ENCODE data around the gene USP7.
"Not testable (repeated sequence)": the region's sequence is repeated elsewhere in the genome, so short reads cannot be mapped to it uniquely, and the experiment has no call there.

USP7 gene

GRCh38 chr16:8923199-8923598 lies 40.5 kb downstream of the USP7 start:
- no peaks in the 10 kb centered on the region for H3K27me3 ChIP-seq (ENCODE audit: control insufficient read depth, insufficient read depth, low read length)
- no peak overlapping the region for H3K4me3 ChIP-seq (ENCODE audit: low read depth, low read length)
- no peaks in the 10 kb centered on the region for H3K9me3 ChIP-seq (ENCODE audit: control insufficient read depth, insufficient read depth, low read depth, low read length)
- no peak overlapping the region for H3K9ac ChIP-seq (ENCODE audit: low read length)
- H3K27ac ChIP-seq (ENCODE audit: low read depth, low read length): no peak overlapping the region
- H3K4me1 ChIP-seq (ENCODE audit: control insufficient read depth, insufficient read depth, low read length): no peaks in the 10 kb centered on the region
- peaks cover 89% of the 10 kb centered on the region for H3K36me3 ChIP-seq (ENCODE audit: control insufficient read depth, insufficient read depth, low read length)

- Histone ChIP-seq H3K36me3 (ENCODE audit: control insufficient read depth, insufficient read depth, low read length) (peaks cover 92% of the 10 kb centered on the region), H3K4me3 (ENCODE audit: low read depth, low read length) (no peak overlapping the region), H3K27ac (ENCODE audit: low read depth, low read length) (no peak overlapping the region), H3K9ac (ENCODE audit: low read length) (no peak overlapping the region), H3K4me1 (ENCODE audit: control insufficient read depth, insufficient read depth, low read length) (no peaks in the 10 kb centered on the region), H3K27me3 (ENCODE audit: control insufficient read depth, insufficient read depth, low read length) (no peaks in the 10 kb centered on the region), H3K9me3 (ENCODE audit: control insufficient read depth, insufficient read depth, low read depth, low read length) (no peaks in the 10 kb centered on the region)
Observed at GRCh38 chr16:8921347-8921984, 42.2 kb downstream of the USP7 start.

GRCh38 chr16:8920645-8921346 lies 42.9 kb downstream of the USP7 start:
- Histone ChIP-seq H3K27ac (ENCODE audit: low read depth, low read length) (no peak overlapping the region), H3K4me1 (ENCODE audit: control insufficient read depth, insufficient read depth, low read length) (no peaks in the 10 kb centered on the region), H3K36me3 (ENCODE audit: control insufficient read depth, insufficient read depth, low read length) (peaks cover 96% of the 10 kb centered on the region), H3K4me3 (ENCODE audit: low read depth, low read length) (no peak overlapping the region), H3K9ac (ENCODE audit: low read length) (no peak overlapping the region), H3K9me3 (ENCODE audit: control insufficient read depth, insufficient read depth, low read depth, low read length) (no peaks in the 10 kb centered on the region), H3K27me3 (ENCODE audit: control insufficient read depth, insufficient read depth, low read length) (no peaks in the 10 kb centered on the region)

- H3K36me3 ChIP-seq (ENCODE audit: control insufficient read depth, insufficient read depth, low read length): peaks cover 97% of the 10 kb centered on the region
- H3K9ac ChIP-seq (ENCODE audit: low read length): no peak overlapping the region
- H3K4me3 ChIP-seq (ENCODE audit: low read depth, low read length): no peak overlapping the region
- no peak overlapping the region for H3K27ac ChIP-seq (ENCODE audit: low read depth, low read length)
- H3K4me1 ChIP-seq (ENCODE audit: control insufficient read depth, insufficient read depth, low read length): no peaks in the 10 kb centered on the region
- H3K27me3 ChIP-seq (ENCODE audit: control insufficient read depth, insufficient read depth, low read length): no peaks in the 10 kb centered on the region
- no peaks in the 10 kb centered on the region for H3K9me3 ChIP-seq (ENCODE audit: control insufficient read depth, insufficient read depth, low read depth, low read length)
Observed at GRCh38 chr16:8919934-8920462, 43.7 kb downstream of the USP7 start.

- no peaks in the 10 kb centered on the region for H3K4me1 ChIP-seq (ENCODE audit: control insufficient read depth, insufficient read depth, low read length)
- H3K4me3 ChIP-seq (ENCODE audit: low read depth, low read length): no peak overlapping the region
- H3K9me3 ChIP-seq (ENCODE audit: control insufficient read depth, insufficient read depth, low read depth, low read length): no peaks in the 10 kb centered on the region
- H3K27me3 ChIP-seq (ENCODE audit: control insufficient read depth, insufficient read depth, low read length): no peaks in the 10 kb centered on the region
- H3K9ac ChIP-seq (ENCODE audit: low read length): no peak overlapping the region
- peaks cover 97% of the 10 kb centered on the region for H3K36me3 ChIP-seq (ENCODE audit: control insufficient read depth, insufficient read depth, low read length)
- H3K27ac ChIP-seq (ENCODE audit: low read depth, low read length): no peak overlapping the region
Observed at GRCh38 chr16:8919089-8919933, 44.4 kb downstream of the USP7 start.

GRCh38 chr16:8917336-8917735 lies 46.4 kb downstream of the USP7 start:
- not testable (repeated sequence) for H3K4me1 ChIP-seq (ENCODE audit: control insufficient read depth, insufficient read depth, low read length); H3K9me3 ChIP-seq (ENCODE audit: control insufficient read depth, insufficient read depth, low read depth, low read length); H3K27me3 ChIP-seq (ENCODE audit: control insufficient read depth, insufficient read depth, low read length); H3K9ac ChIP-seq (ENCODE audit: low read length); H3K4me3 ChIP-seq (ENCODE audit: low read depth, low read length); H3K27ac ChIP-seq (ENCODE audit: low read depth, low read length)
- peaks cover 97% of the 10 kb centered on the region for H3K36me3 ChIP-seq (ENCODE audit: control insufficient read depth, insufficient read depth, low read length)

GRCh38 chr16:8916541-8917225 lies 47.0 kb downstream of the USP7 start:
- H3K27ac ChIP-seq (ENCODE audit: low read depth, low read length): no peak overlapping the region

GRCh38 chr16:8915722-8916301 lies 47.9 kb downstream of the USP7 start:
- H3K36me3 ChIP-seq (ENCODE audit: control insufficient read depth, insufficient read depth, low read length): peaks cover 96% of the 10 kb centered on the region
- no peak overlapping the region for H3K4me3 ChIP-seq (ENCODE audit: low read depth, low read length)
- no peak overlapping the region for H3K9ac ChIP-seq (ENCODE audit: low read length)
- no peak overlapping the region for H3K27ac ChIP-seq (ENCODE audit: low read depth, low read length)
- peaks cover 14% of the 10 kb centered on the region for H3K4me1 ChIP-seq (ENCODE audit: control insufficient read depth, insufficient read depth, low read length)
- H3K27me3 ChIP-seq (ENCODE audit: control insufficient read depth, insufficient read depth, low read length): no peaks in the 10 kb centered on the region
- no peaks in the 10 kb centered on the region for H3K9me3 ChIP-seq (ENCODE audit: control insufficient read depth, insufficient read depth, low read depth, low read length)

More at GRCh38 chr16:8916541-8917225, 47.0 kb downstream of the USP7 start:
- Histone ChIP-seq H3K27me3 (ENCODE audit: control insufficient read depth, insufficient read depth, low read length) (no peaks in the 10 kb centered on the region), H3K36me3 (ENCODE audit: control insufficient read depth, insufficient read depth, low read length) (peaks cover 96% of the 10 kb centered on the region), H3K9ac (ENCODE audit: low read length) (no peak overlapping the region), H3K4me1 (ENCODE audit: control insufficient read depth, insufficient read depth, low read length) (peaks cover 5% of the 10 kb centered on the region), H3K4me3 (ENCODE audit: low read depth, low read length) (no peak overlapping the region), H3K9me3 (ENCODE audit: control insufficient read depth, insufficient read depth, low read depth, low read length) (no peaks in the 10 kb centered on the region)

- H3K4me1 ChIP-seq (ENCODE audit: control insufficient read depth, insufficient read depth, low read length): peaks cover 22% of the 10 kb centered on the region
- peaks cover 95% of the 10 kb centered on the region for H3K36me3 ChIP-seq (ENCODE audit: control insufficient read depth, insufficient read depth, low read length)
- no peaks in the 10 kb centered on the region for H3K27me3 ChIP-seq (ENCODE audit: control insufficient read depth, insufficient read depth, low read length)
- H3K27ac ChIP-seq (ENCODE audit: low read depth, low read length): no peak overlapping the region
- no peaks in the 10 kb centered on the region for H3K9me3 ChIP-seq (ENCODE audit: control insufficient read depth, insufficient read depth, low read depth, low read length)
- H3K4me3 ChIP-seq (ENCODE audit: low read depth, low read length): no peak overlapping the region
- H3K9ac ChIP-seq (ENCODE audit: low read length): no peak overlapping the region
Observed at GRCh38 chr16:8914098-8914497, 49.6 kb downstream of the USP7 start.

- Histone ChIP-seq H3K27ac (ENCODE audit: low read depth, low read length) (no peak overlapping the region), H3K4me1 (ENCODE audit: control insufficient read depth, insufficient read depth, low read length) (peaks cover 27% of the 10 kb centered on the region), H3K9me3 (ENCODE audit: control insufficient read depth, insufficient read depth, low read depth, low read length) (no peaks in the 10 kb centered on the region), H3K27me3 (ENCODE audit: control insufficient read depth, insufficient read depth, low read length) (no peaks in the 10 kb centered on the region), H3K9ac (ENCODE audit: low read length) (no peak overlapping the region), H3K4me3 (ENCODE audit: low read depth, low read length) (no peak overlapping the region), H3K36me3 (ENCODE audit: control insufficient read depth, insufficient read depth, low read length) (peaks cover 95% of the 10 kb centered on the region)
Observed at GRCh38 chr16:8912793-8913192, 50.9 kb downstream of the USP7 start.

Measured in HUES6 (cell line).